ENCODE measurements around the gene VPS35L.

The VPS35L gene

DNA sequence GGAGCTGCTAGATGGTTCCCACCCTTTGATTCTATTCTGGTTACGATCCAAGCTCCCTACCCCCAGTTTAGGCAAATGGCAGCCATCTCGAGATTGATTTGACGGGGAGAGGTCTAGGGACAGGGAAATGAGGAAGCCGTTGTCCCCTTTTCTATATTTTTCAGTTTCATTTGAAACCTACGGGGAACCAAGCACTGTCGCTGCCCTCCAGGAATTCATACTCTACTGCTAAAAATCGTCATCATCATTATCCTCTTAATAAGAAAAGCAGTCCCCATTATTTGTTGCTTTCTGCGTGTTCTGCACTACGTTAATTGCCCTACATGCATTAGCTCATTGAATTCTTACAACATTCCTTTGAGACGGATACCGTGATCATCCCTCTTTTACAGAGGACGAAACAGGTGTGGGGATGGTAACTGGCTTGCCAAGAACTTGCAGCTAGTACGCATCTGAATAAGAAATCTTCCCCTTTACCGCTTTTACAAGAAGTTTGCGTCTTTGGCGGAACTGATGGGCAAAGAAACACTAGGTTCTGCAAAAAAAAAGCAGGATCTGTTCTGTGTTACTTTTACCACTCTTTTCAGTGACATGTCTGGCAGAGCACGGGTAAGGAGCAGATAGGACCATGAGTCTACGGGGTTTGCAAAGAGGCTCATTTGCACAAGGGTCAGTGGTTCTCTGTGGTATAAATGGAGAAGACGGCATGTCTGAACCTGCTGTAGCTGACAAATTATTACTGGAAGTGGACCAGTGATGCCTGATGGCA is 30.7 kb upstream of the VPS35L start:
- Histone ChIP-seq H3K4me2 (ENCODE audit: low read length) (peak overlapping the region; percentile 86), H3K36me3 (ENCODE audit: control insufficient read depth, low read length) (peaks cover 41% of the 10 kb centered on the region), H3F3A (ENCODE audit: control insufficient read depth, insufficient read depth) (peaks cover 7% of the 10 kb centered on the region), H3K4me1 (ENCODE audit: control insufficient read depth, low read length) (peaks cover 48% of the 10 kb centered on the region), H3K9me2 (replicated peaks; ENCODE audit: control insufficient read depth, low read length) (no peaks in the 10 kb centered on the region), H3K79me2 (ENCODE audit: control insufficient read depth, low read length) (peaks cover 64% of the 10 kb centered on the region), H3K27ac (ENCODE audit: low read depth, low read length) (peak overlapping the region; percentile 39), H3K9me3 (ENCODE audit: control insufficient read depth, insufficient read depth, low read length) (no peaks in the 10 kb centered on the region), H3K4me3 (ENCODE audit: low read length) (peak overlapping the region; percentile 97), H4K20me1 (ENCODE audit: control insufficient read depth, insufficient read depth, low read depth, low read length) (no peaks in the 10 kb centered on the region), H3K27me3 (ENCODE audit: control insufficient read depth, low read length) (no peaks in the 10 kb centered on the region)
- TF ChIP-seq, protein P1, sequence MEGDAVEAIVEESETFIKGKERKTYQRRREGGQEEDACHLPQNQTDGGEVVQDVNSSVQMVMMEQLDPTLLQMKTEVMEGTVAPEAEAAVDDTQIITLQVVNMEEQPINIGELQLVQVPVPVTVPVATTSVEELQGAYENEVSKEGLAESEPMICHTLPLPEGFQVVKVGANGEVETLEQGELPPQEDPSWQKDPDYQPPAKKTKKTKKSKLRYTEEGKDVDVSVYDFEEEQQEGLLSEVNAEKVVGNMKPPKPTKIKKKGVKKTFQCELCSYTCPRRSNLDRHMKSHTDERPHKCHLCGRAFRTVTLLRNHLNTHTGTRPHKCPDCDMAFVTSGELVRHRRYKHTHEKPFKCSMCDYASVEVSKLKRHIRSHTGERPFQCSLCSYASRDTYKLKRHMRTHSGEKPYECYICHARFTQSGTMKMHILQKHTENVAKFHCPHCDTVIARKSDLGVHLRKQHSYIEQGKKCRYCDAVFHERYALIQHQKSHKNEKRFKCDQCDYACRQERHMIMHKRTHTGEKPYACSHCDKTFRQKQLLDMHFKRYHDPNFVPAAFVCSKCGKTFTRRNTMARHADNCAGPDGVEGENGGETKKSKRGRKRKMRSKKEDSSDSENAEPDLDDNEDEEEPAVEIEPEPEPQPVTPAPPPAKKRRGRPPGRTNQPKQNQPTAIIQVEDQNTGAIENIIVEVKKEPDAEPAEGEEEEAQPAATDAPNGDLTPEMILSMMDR (IDR thresholded peaks at IDR 0.05; ENCODE audit: low read depth, low read length, poor library complexity, severe bottlenecking), result no peak
- TF ChIP-seq EZH2phosphoT487 (IDR thresholded peaks at IDR 0.05; ENCODE audit: borderline replicate concordance, low read length), result no peak

DNA sequence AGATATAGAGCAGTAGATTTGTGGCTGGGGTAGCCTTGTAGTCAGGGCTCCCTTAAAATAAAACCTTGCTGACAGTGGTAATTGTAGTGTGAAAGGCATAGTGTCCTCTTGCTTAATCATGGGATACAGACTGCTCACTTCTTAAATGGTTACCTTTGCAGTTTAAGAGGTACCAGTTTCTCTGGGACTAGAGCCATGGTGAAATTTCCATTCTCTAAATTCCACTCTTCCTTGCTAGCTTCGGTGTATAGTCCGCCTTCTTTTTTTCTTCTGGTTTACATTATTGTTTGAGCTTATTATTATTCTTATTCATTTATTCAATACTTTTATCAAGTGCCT is 30.1 kb upstream of the VPS35L start:
- TF ChIP-seq, protein P1 (IDR thresholded peaks at IDR 0.05; ENCODE audit: low read depth, low read length, poor library complexity, severe bottlenecking), result no peak
- no peak for TF ChIP-seq EZH2phosphoT487 (IDR thresholded peaks at IDR 0.05; ENCODE audit: borderline replicate concordance, low read length)
- Histone ChIP-seq H3K9me2 (replicated peaks; ENCODE audit: control insufficient read depth, low read length) (no peaks in the 10 kb centered on the region), H3K4me2 (ENCODE audit: low read length) (peak overlapping the region; percentile 86), H3F3A (ENCODE audit: control insufficient read depth, insufficient read depth) (peaks cover 7% of the 10 kb centered on the region), H4K20me1 (ENCODE audit: control insufficient read depth, insufficient read depth, low read depth, low read length) (no peaks in the 10 kb centered on the region), H3K4me1 (ENCODE audit: control insufficient read depth, low read length) (peaks cover 44% of the 10 kb centered on the region), H3K36me3 (ENCODE audit: control insufficient read depth, low read length) (peaks cover 47% of the 10 kb centered on the region), H3K79me2 (ENCODE audit: control insufficient read depth, low read length) (peaks cover 59% of the 10 kb centered on the region), H3K27me3 (ENCODE audit: control insufficient read depth, low read length) (no peaks in the 10 kb centered on the region), H3K27ac (ENCODE audit: low read depth, low read length) (no peak overlapping the region), H3K9me3 (ENCODE audit: control insufficient read depth, insufficient read depth, low read length) (no peaks in the 10 kb centered on the region), H3K4me3 (ENCODE audit: low read length) (peak overlapping the region; percentile 97)

DNA sequence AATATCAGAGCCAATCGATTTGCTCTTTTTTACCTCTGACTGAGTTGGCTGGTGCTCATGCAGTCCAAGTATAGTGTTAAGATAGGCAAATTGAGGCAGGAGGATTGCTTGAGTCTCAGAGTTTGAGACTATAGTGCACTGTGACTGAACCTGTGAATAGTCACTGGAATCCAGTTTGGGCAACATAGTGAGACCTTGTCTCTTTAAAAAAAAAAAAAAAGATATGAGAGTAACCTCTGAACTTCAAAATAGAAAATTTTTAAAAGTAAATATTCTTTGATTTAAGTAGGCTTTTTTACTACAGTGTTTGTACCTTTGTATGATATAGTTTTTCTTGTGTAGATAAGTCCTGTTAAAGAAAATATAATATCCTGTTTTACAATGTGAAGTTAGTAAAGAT is 28.3 kb upstream of the VPS35L start:
- Histone ChIP-seq H3K36me3 (ENCODE audit: control insufficient read depth, low read length) (peaks cover 48% of the 10 kb centered on the region), H3K27ac (ENCODE audit: low read depth, low read length) (no peak overlapping the region), H3K4me2 (ENCODE audit: low read length) (no peak overlapping the region)

More for the DNA sequence above, 28.3 kb upstream of the VPS35L start:
- H3F3A ChIP-seq (ENCODE audit: control insufficient read depth, insufficient read depth), result peaks cover 7% of the 10 kb centered on the region
- peaks cover 33% of the 10 kb centered on the region for H3K4me1 ChIP-seq (ENCODE audit: control insufficient read depth, low read length)
- TF ChIP-seq, protein P1 (IDR thresholded peaks at IDR 0.05; ENCODE audit: low read depth, low read length, poor library complexity, severe bottlenecking), result no peak
- no peak for TF ChIP-seq EZH2phosphoT487 (IDR thresholded peaks at IDR 0.05; ENCODE audit: borderline replicate concordance, low read length)
- peaks cover 44% of the 10 kb centered on the region for H3K79me2 ChIP-seq (ENCODE audit: control insufficient read depth, low read length)
- H3K9me3 ChIP-seq (ENCODE audit: control insufficient read depth, insufficient read depth, low read length), result no peaks in the 10 kb centered on the region
- H3K27me3 ChIP-seq (ENCODE audit: control insufficient read depth, low read length), result no peaks in the 10 kb centered on the region
- H3K9me2 ChIP-seq (replicated peaks; ENCODE audit: control insufficient read depth, low read length), result no peaks in the 10 kb centered on the region
- no peak overlapping the region for H3K4me3 ChIP-seq (ENCODE audit: low read length)
- no peaks in the 10 kb centered on the region for H4K20me1 ChIP-seq (ENCODE audit: control insufficient read depth, insufficient read depth, low read depth, low read length)

All from DOHH2 (cell line).